ENCODE data around the gene ZNF211. TPM values are rescaled to one million over a fixed set of nuclear protein-coding genes. Genes with fewer than 3 reads are reported as not detected.
A peak's percentile ranks its signal among the peaks of the same experiment; 100 is the strongest.

The ZNF211 gene
- total and polyA plus RNA-seq, 5 donors from 2014 or later, result 19.4 to 23.9 (median 22.2) TPM

- peaks cover 11 to 83% (median 46%) of the 10 kb centered on the region in 7 donors for H3K9me3 Mint-ChIP-seq
- H3K4me1 Mint-ChIP-seq, result peaks cover 0 to 8% (median 0%) of the 10 kb centered on the region in 4 donors
- Histone ChIP-seq H3K27me3 (ENCODE audit: control insufficient read depth, insufficient read depth, low read length) (no peaks in the 10 kb centered on the region), H3K4me3 (ENCODE audit: low read depth, low read length) (peak overlapping the region; percentile 7), H3K36me3 (ENCODE audit: control insufficient read depth, insufficient read depth, low read length) (peaks cover 57% of the 10 kb centered on the region), H3K27ac (ENCODE audit: insufficient read depth, low read length, poor library complexity, severe bottlenecking) (no peak overlapping the region), H3K4me1 (ENCODE audit: control insufficient read depth, insufficient read depth, low read length, poor library complexity, severe bottlenecking) (no peaks in the 10 kb centered on the region), H3K9me3 (ENCODE audit: control insufficient read depth in 2 of 2, low read length in 2 of 2) (peaks cover 81 to 88% of the 10 kb centered on the region in 2 experiments)
- ATAC-seq (ENCODE audit: low read depth in 2 of 2), result no peak
- DNase-seq, result no peak
- H3K27ac Mint-ChIP-seq, result no peak overlapping the region
- no peaks in the 10 kb centered on the region for H3K27me3 Mint-ChIP-seq
- peaks cover 57% of the 10 kb centered on the region for H3K36me3 Mint-ChIP-seq
- no peak overlapping the region for H3K4me3 Mint-ChIP-seq
Measured at GRCh38 chr19:57641715-57642234, 8.8 kb downstream of the ZNF211 start.

DNA sequence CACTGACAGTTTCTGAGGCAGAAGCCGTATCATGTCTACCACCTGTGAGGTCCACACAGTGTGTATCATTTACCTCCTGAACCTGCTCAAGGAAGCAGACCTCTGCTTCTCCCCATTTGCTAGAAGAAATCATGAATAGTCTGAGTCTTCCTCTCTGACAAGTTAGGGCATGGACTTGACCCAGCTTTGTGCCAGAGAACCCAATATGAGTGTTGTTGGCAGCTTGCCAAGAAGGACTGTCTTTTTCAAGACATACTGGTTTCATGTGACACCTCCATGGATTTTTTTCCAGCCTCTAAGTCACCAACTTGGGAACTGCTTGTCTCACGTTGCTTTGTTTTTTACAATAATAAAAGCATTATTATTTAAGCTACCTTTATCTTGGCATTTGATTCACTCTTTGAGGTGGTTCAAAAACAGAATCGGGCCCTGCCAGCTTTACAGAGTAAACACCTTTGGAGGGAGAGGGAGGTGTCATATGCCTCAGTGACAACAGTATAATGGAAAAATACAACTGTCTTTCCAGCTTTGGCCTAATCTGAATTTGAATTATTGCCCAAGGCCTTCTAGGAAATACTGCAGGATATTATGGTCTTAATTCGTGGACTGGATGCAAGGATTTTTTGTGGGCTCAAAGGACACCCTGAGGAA is 9.6 kb downstream of the ZNF211 start:
- Histone ChIP-seq H3K27me3 (ENCODE audit: control insufficient read depth, insufficient read depth, low read length) (no peaks in the 10 kb centered on the region), H3K36me3 (ENCODE audit: control insufficient read depth, insufficient read depth, low read length) (peaks cover 50% of the 10 kb centered on the region), H3K4me3 (ENCODE audit: low read depth, low read length) (no peak overlapping the region), H3K4me1 (ENCODE audit: control insufficient read depth, insufficient read depth, low read length, poor library complexity, severe bottlenecking) (no peaks in the 10 kb centered on the region), H3K27ac (ENCODE audit: insufficient read depth, low read length, poor library complexity, severe bottlenecking) (no peak overlapping the region), H3K9me3 (ENCODE audit: control insufficient read depth in 2 of 2, low read length in 2 of 2) (peaks cover 76 to 88% of the 10 kb centered on the region in 2 experiments)
- no peak overlapping the region for H3K4me3 Mint-ChIP-seq
- ATAC-seq (ENCODE audit: low read depth in 2 of 2) (no peak), DNase-seq (no peak)
- H3K27ac Mint-ChIP-seq, result no peak overlapping the region
- H3K9me3 Mint-ChIP-seq, result peaks cover 10 to 76% (median 45%) of the 10 kb centered on the region in 7 donors
- H3K36me3 Mint-ChIP-seq, result peaks cover 49% of the 10 kb centered on the region
- H3K4me1 Mint-ChIP-seq, result peaks cover 0 to 8% (median 0%) of the 10 kb centered on the region in 4 donors
- H3K27me3 Mint-ChIP-seq, result no peaks in the 10 kb centered on the region

GRCh38 chr19:57643734-57644133 is 10.8 kb downstream of the ZNF211 start:
- H3K9me3 ChIP-seq (ENCODE audit: control insufficient read depth in 2 of 2, low read length in 2 of 2), result peaks cover 77 to 88% of the 10 kb centered on the region in 2 experiments
- Mint-ChIP-seq H3K27ac (peak overlapping the region in 1 of 3 donors; percentile 63), H3K27me3 (no peaks in the 10 kb centered on the region), H3K4me3 (no peak overlapping the region), H3K4me1 (peaks cover 0 to 1% (median 0%) of the 10 kb centered on the region in 4 donors), H3K36me3 (peaks cover 44% of the 10 kb centered on the region), H3K9me3 (peaks cover 11 to 73% (median 41%) of the 10 kb centered on the region in 7 donors)
- no peaks in the 10 kb centered on the region for H3K27me3 ChIP-seq (ENCODE audit: control insufficient read depth, insufficient read depth, low read length)
- peaks cover 37% of the 10 kb centered on the region for H3K36me3 ChIP-seq (ENCODE audit: control insufficient read depth, insufficient read depth, low read length)
- no peaks in the 10 kb centered on the region for H3K4me1 ChIP-seq (ENCODE audit: control insufficient read depth, insufficient read depth, low read length, poor library complexity, severe bottlenecking)
- DNase-seq, result no peak
- no peak overlapping the region for H3K27ac ChIP-seq (ENCODE audit: insufficient read depth, low read length, poor library complexity, severe bottlenecking)
- ATAC-seq (ENCODE audit: low read depth in 2 of 2), result no peak
- no peak overlapping the region for H3K4me3 ChIP-seq (ENCODE audit: low read depth, low read length)

GRCh38 chr19:57648331-57649003 is 15.5 kb downstream of the ZNF211 start:
- Mint-ChIP-seq H3K9me3 (peaks cover 7 to 57% (median 17%) of the 10 kb centered on the region in 7 donors), H3K36me3 (peaks cover 8% of the 10 kb centered on the region), H3K27ac (no peak overlapping the region), H3K4me1 (peaks cover 0 to 15% (median 3%) of the 10 kb centered on the region in 4 donors), H3K27me3 (no peaks in the 10 kb centered on the region), H3K4me3 (no peak overlapping the region)
- Histone ChIP-seq H3K4me3 (ENCODE audit: low read depth, low read length) (no peak overlapping the region), H3K27me3 (ENCODE audit: control insufficient read depth, insufficient read depth, low read length) (no peaks in the 10 kb centered on the region), H3K36me3 (ENCODE audit: control insufficient read depth, insufficient read depth, low read length) (no peaks in the 10 kb centered on the region), H3K27ac (ENCODE audit: insufficient read depth, low read length, poor library complexity, severe bottlenecking) (no peak overlapping the region), H3K9me3 (ENCODE audit: control insufficient read depth in 2 of 2, low read length in 2 of 2) (peaks cover 43 to 62% of the 10 kb centered on the region in 2 experiments), H3K4me1 (ENCODE audit: control insufficient read depth, insufficient read depth, low read length, poor library complexity, severe bottlenecking) (no peaks in the 10 kb centered on the region)
- no peak for DNase-seq
- ATAC-seq (ENCODE audit: low read depth in 2 of 2), result no peak

- Histone ChIP-seq H3K27me3 (ENCODE audit: control insufficient read depth, insufficient read depth, low read length) (peaks cover 2% of the 10 kb centered on the region), H3K9me3 (ENCODE audit: control insufficient read depth in 2 of 2, low read length in 2 of 2) (peaks cover 32 to 54% of the 10 kb centered on the region in 2 experiments), H3K27ac (ENCODE audit: insufficient read depth, low read length, poor library complexity, severe bottlenecking) (no peak overlapping the region), H3K36me3 (ENCODE audit: control insufficient read depth, insufficient read depth, low read length) (no peaks in the 10 kb centered on the region), H3K4me1 (ENCODE audit: control insufficient read depth, insufficient read depth, low read length, poor library complexity, severe bottlenecking) (no peaks in the 10 kb centered on the region), H3K4me3 (ENCODE audit: low read depth, low read length) (no peak overlapping the region)
- H3K36me3 Mint-ChIP-seq, result peaks cover 24% of the 10 kb centered on the region
- H3K9me3 Mint-ChIP-seq, result peaks cover 6 to 70% (median 26%) of the 10 kb centered on the region in 7 donors
- peak overlapping the region in 2 of 4 donors; percentile 62 to 63 for H3K4me3 Mint-ChIP-seq
- no peaks in the 10 kb centered on the region for H3K27me3 Mint-ChIP-seq
- DNase-seq (no peak), ATAC-seq (ENCODE audit: low read depth in 2 of 2) (no peak)
- peaks cover 0 to 15% (median 3%) of the 10 kb centered on the region in 4 donors for H3K4me1 Mint-ChIP-seq
- no peak overlapping the region for H3K27ac Mint-ChIP-seq
Measured at GRCh38 chr19:57651654-57651996, 18.7 kb downstream of the ZNF211 start.

DNA sequence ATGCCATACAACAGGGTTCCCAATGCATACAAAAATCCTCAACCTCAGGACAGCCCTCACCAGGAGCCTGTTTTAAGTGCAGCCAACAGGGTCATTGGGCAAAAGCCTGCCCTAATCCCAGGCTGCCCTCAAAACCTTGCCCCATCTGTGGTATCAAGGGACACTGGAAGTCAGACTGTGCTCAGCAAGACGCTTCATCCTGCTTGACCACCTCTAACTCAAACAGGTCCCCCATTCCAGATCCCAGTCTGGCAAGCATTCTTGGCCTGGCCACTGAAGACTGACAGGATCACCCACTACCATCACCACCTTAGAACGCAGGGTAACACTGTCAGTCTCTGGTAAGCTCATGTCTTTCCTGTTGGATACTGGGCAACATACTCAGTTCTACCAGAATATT is 20.7 kb downstream of the ZNF211 start:
- DNase-seq (no peak), ATAC-seq (ENCODE audit: low read depth in 2 of 2) (no peak)
- peaks cover 20% of the 10 kb centered on the region for H3K36me3 Mint-ChIP-seq
- Histone ChIP-seq H3K27ac (ENCODE audit: insufficient read depth, low read length, poor library complexity, severe bottlenecking) (no peak overlapping the region), H3K9me3 (ENCODE audit: control insufficient read depth in 2 of 2, low read length in 2 of 2) (peaks cover 18 to 33% of the 10 kb centered on the region in 2 experiments), H3K4me3 (ENCODE audit: low read depth, low read length) (no peak overlapping the region), H3K4me1 (ENCODE audit: control insufficient read depth, insufficient read depth, low read length, poor library complexity, severe bottlenecking) (no peaks in the 10 kb centered on the region), H3K36me3 (ENCODE audit: control insufficient read depth, insufficient read depth, low read length) (no peaks in the 10 kb centered on the region), H3K27me3 (ENCODE audit: control insufficient read depth, insufficient read depth, low read length) (peaks cover 2% of the 10 kb centered on the region)
- no peak overlapping the region for H3K27ac Mint-ChIP-seq
- no peaks in the 10 kb centered on the region for H3K27me3 Mint-ChIP-seq
- H3K4me3 Mint-ChIP-seq, result no peak overlapping the region
- peaks cover 6 to 60% (median 28%) of the 10 kb centered on the region in 7 donors for H3K9me3 Mint-ChIP-seq
- peaks cover 0 to 15% (median 3%) of the 10 kb centered on the region in 4 donors for H3K4me1 Mint-ChIP-seq

- Mint-ChIP-seq H3K36me3 (peaks cover 20% of the 10 kb centered on the region), H3K27me3 (no peaks in the 10 kb centered on the region), H3K9me3 (peaks cover 6 to 53% (median 26%) of the 10 kb centered on the region in 7 donors), H3K4me1 (peaks cover 0 to 15% (median 6%) of the 10 kb centered on the region in 4 donors), H3K27ac (no peak overlapping the region), H3K4me3 (no peak overlapping the region)
- ATAC-seq (ENCODE audit: low read depth in 2 of 2) (no peak), DNase-seq (no peak)
- H3K36me3 ChIP-seq (ENCODE audit: control insufficient read depth, insufficient read depth, low read length), result no peaks in the 10 kb centered on the region
- no peak overlapping the region for H3K27ac ChIP-seq (ENCODE audit: insufficient read depth, low read length, poor library complexity, severe bottlenecking)
- no peak overlapping the region for H3K4me3 ChIP-seq (ENCODE audit: low read depth, low read length)
- peaks cover 2% of the 10 kb centered on the region for H3K27me3 ChIP-seq (ENCODE audit: control insufficient read depth, insufficient read depth, low read length)
- H3K4me1 ChIP-seq (ENCODE audit: control insufficient read depth, insufficient read depth, low read length, poor library complexity, severe bottlenecking), result no peaks in the 10 kb centered on the region
- peaks cover 15 to 29% of the 10 kb centered on the region in 2 experiments for H3K9me3 ChIP-seq (ENCODE audit: control insufficient read depth in 2 of 2, low read length in 2 of 2)
Measured at GRCh38 chr19:57655443-57655842, 22.5 kb downstream of the ZNF211 start.

Measured in CD4-positive, CD25-positive, alpha-beta regulatory T cell (primary cell).